Aorta (tissue), 5 donors: ENCODE results near the gene RNF167. TPM values are rescaled to one million over a fixed set of nuclear protein-coding genes. Genes with fewer than 3 reads are reported as not detected.
"Not testable (repeated sequence)": the region's sequence is repeated elsewhere in the genome, so short reads cannot be mapped to it uniquely, and the experiment has no call there.

ENCODE experiments used
- ATAC-seq: fragments of 200-7000 bp; cut with Tn5 transposase; one replicate; pipeline ENCODE4 v1.9.1; 2022; ENCODE audit warnings: moderate library complexity; ENCODE audit not compliant: low FRiP score
- DNase-seq, 2 donors: peaks; one replicate each; pipeline ENCODE4 v3.0.0-alpha.2; 2020
- H3K27ac ChIP-seq, 2 donors: one replicate each; pipeline ENCODE4 v1.5.1; 2013; ENCODE audit warnings: low read length in 2 of 2, mild to moderate bottlenecking in 2 of 2, moderate library complexity in 2 of 2, control low read depth in 1 of 2, inconsistent platforms in 1 of 2, low read depth in 1 of 2
- H3K27me3 ChIP-seq, 2 donors: one replicate each; pipeline ENCODE4 v1.6.1; 2013; ENCODE audit warnings: control low read depth in 1 of 2, low read length in 1 of 2, mild to moderate bottlenecking in 1 of 2, moderate library complexity in 1 of 2; ENCODE audit not compliant: insufficient read depth in 2 of 2, control insufficient read depth in 1 of 2
- H3K36me3 ChIP-seq, 2 donors: one replicate each; pipeline ENCODE4 v1.6.1; 2013; ENCODE audit warnings: control low read depth in 1 of 2, low read length in 1 of 2, mild to moderate bottlenecking in 1 of 2; ENCODE audit not compliant: insufficient read depth in 2 of 2, control insufficient read depth in 1 of 2
- H3K4me1 ChIP-seq, 2 donors: one replicate each; pipeline ENCODE4 v1.6.1; 2013; ENCODE audit warnings: low read length in 2 of 2, control low read depth in 1 of 2, mild to moderate bottlenecking in 1 of 2, moderate library complexity in 1 of 2; ENCODE audit not compliant: insufficient read depth in 2 of 2, control insufficient read depth in 1 of 2
- H3K4me3 ChIP-seq, 2 donors: one replicate each; pipeline ENCODE4 v1.5.1; 2013; ENCODE audit warnings: low read length in 2 of 2, control low read depth in 1 of 2, mild to moderate bottlenecking in 1 of 2
- H3K9me3 ChIP-seq: one replicate; pipeline ENCODE4 v1.6.1; 2013; ENCODE audit warnings: mild to moderate bottlenecking, low read length; ENCODE audit not compliant: control insufficient read depth
- WGBS, 2 donors: extraction: QIAGEN DNeasy Blood & Tissue Kit; methylation state at CpG; one replicate each; pipeline ENCODE4 v1.1.7; 2013; 5-methylcytosine and 5-hydroxymethylcytosine counted together
- intact Hi-C, 2 donors: fragments of 100-400 bp; cut with DNase I; formaldehyde crosslinking; loops; one replicate each; pipeline versions ENCODE4 v1.14.2 to v1.15.0; 2022
- polyA plus RNA-seq, 2 donors: library from polyadenylated mRNA; stranded (reverse); fragments of 200-250 nt; gene quantifications; one replicate each; pipeline ENCODE4 v1.2.3, GENCODE V29; 2013
- total RNA-seq, 2 donors: library from RNA; stranded (reverse); fragmentation: NEBNext Ultra II Directional; extraction: Animal tissue kit (Norgen Biotek cat#: 25700); gene quantifications; one replicate each; pipeline ENCODE4 v1.2.1, GENCODE V29; 2021
- donor health status: healthy with polysubstance abuse.
- donor health status: Bipolar disorder and iron deficiency.
- donor health status: DM: no; HTN: no; CAD: no.
- donor health status: DM: no; HTN: no; CAD: no.
- donor health status: DM: yes; HTN: yes; CAD: no.

Gene RNF167
- total and polyA plus RNA-seq, 4 donors: 39.3 to 89.3 (median 48.7) TPM

GRCh38 chr17:4914551-4914950 is 25.5 kb upstream of the RNF167 start:
- ATAC-seq: not testable (repeated sequence)

GRCh38 chr17:4919511-4920047 is 20.5 kb upstream of the RNF167 start:
- Histone ChIP-seq H3K27me3 (no peaks in the 10 kb centered on the region), H3K27ac (no peak overlapping the region), H3K4me3 (no peak overlapping the region), H3K36me3 (no peaks in the 10 kb centered on the region), H3K9me3 (no peaks in the 10 kb centered on the region), H3K4me1 (no peaks in the 10 kb centered on the region)
- WGBS, 2 donors: 72 to 77% methylated on average over 8 of the region's 8 CpGs
- intact Hi-C loops: no loop called here
- DNase-seq (no peak), ATAC-seq (no peak)

More at GRCh38 chr17:4914551-4914950, 25.5 kb upstream of the RNF167 start:
- H3K4me1 ChIP-seq, H3K9me3 ChIP-seq, H3K4me3 ChIP-seq, DNase-seq, H3K36me3 ChIP-seq, H3K27me3 ChIP-seq, intact Hi-C loops, H3K27ac ChIP-seq: not testable (repeated sequence)
- 89 to 90% methylated on average over 4 of the region's 4 CpGs for WGBS, 2 donors

- ATAC-seq: no peak
- 81 to 84% methylated on average over 10 of the region's 10 CpGs for WGBS, 2 donors
- intact Hi-C loops: no loop called here
Measured at GRCh38 chr17:4920351-4921048, 19.6 kb upstream of the RNF167 start.

GRCh38 chr17:4921320-4921719 is 18.7 kb upstream of the RNF167 start:
- ATAC-seq (no peak), DNase-seq (no peak)
- WGBS, 2 donors: 93 to 95% methylated on average over 4 of the region's 4 CpGs
- H3K27me3 ChIP-seq: no peaks in the 10 kb centered on the region
- no peak overlapping the region for H3K27ac ChIP-seq
- no peaks in the 10 kb centered on the region for H3K4me1 ChIP-seq
- intact Hi-C loops: no loop called here
- H3K36me3 ChIP-seq: no peaks in the 10 kb centered on the region
- H3K9me3 ChIP-seq: no peaks in the 10 kb centered on the region
- no peak overlapping the region for H3K4me3 ChIP-seq

More at GRCh38 chr17:4920351-4921048, 19.6 kb upstream of the RNF167 start:
- H3K27me3 ChIP-seq: no peaks in the 10 kb centered on the region
- no peak overlapping the region for H3K4me3 ChIP-seq
- peak in 1 of 2 donors; percentile 46 for DNase-seq
- no peaks in the 10 kb centered on the region for H3K36me3 ChIP-seq
- no peaks in the 10 kb centered on the region for H3K9me3 ChIP-seq
- no peak overlapping the region for H3K27ac ChIP-seq
- H3K4me1 ChIP-seq: no peaks in the 10 kb centered on the region

- H3K36me3 ChIP-seq, H3K4me3 ChIP-seq, H3K9me3 ChIP-seq, intact Hi-C loops, H3K27ac ChIP-seq, DNase-seq, ATAC-seq, H3K4me1 ChIP-seq, H3K27me3 ChIP-seq: not testable (repeated sequence)
- WGBS, 2 donors: 79 to 83% methylated on average over 23 to 24 of the region's 24 CpGs
Measured at GRCh38 chr17:4926577-4927335, 13.3 kb upstream of the RNF167 start.

- no peaks in the 10 kb centered on the region for H3K36me3 ChIP-seq
- H3K4me1 ChIP-seq: no peaks in the 10 kb centered on the region
- H3K4me3 ChIP-seq: no peak overlapping the region
- no peaks in the 10 kb centered on the region for H3K27me3 ChIP-seq
- intact Hi-C loops: no loop called here
- DNase-seq (no peak), ATAC-seq (no peak)
- 95 to 98% methylated on average over 18 of the region's 18 CpGs for WGBS, 2 donors
- no peaks in the 10 kb centered on the region for H3K9me3 ChIP-seq
- no peak overlapping the region for H3K27ac ChIP-seq
Measured at GRCh38 chr17:4928881-4929280, 11.2 kb upstream of the RNF167 start.

- 86 to 89% methylated on average over 14 of the region's 14 CpGs for WGBS, 2 donors
- no peaks in the 10 kb centered on the region for H3K27me3 ChIP-seq
- H3K4me1 ChIP-seq: no peaks in the 10 kb centered on the region
- H3K4me3 ChIP-seq: no peak within 1 kb of the TSS
- intact Hi-C loops: no loop called here
- H3K27ac ChIP-seq: no peak within 1 kb of the TSS
- no peaks in the 10 kb centered on the region for H3K36me3 ChIP-seq
- DNase-seq (no peak), ATAC-seq (no peak)
- H3K9me3 ChIP-seq: no peaks in the 10 kb centered on the region
Measured at GRCh38 chr17:4931963-4932362, 8.1 kb upstream of the RNF167 start, which contains the start of gene GP1BA. Gene GP1BA, plus strand, starts transcription at chr17:4932277. Its CDS starts 328 bp downstream, at chr17:4932605.

GRCh38 chr17:4932756-4933155 is 7.3 kb upstream of the RNF167 start:
- H3K9me3 ChIP-seq: no peaks in the 10 kb centered on the region
- 91 to 92% methylated on average over 12 of the region's 12 CpGs for WGBS, 2 donors
- H3K27ac ChIP-seq: no peak overlapping the region
- ATAC-seq: no peak
- no peak for DNase-seq
- no peak overlapping the region for H3K4me3 ChIP-seq
- H3K27me3 ChIP-seq: no peaks in the 10 kb centered on the region
- no peaks in the 10 kb centered on the region for H3K36me3 ChIP-seq
- no peaks in the 10 kb centered on the region for H3K4me1 ChIP-seq
- intact Hi-C loops: no loop called here
